T-helper 22 cell (primary cell): ENCODE data around the gene NPNT.

ENCODE experiments used
- DNase-seq: peaks from one replicate; pipeline ENCODE4 v3.0.0-alpha.2; 2020; ENCODE audit warnings: low read depth

Gene NPNT

DNA sequence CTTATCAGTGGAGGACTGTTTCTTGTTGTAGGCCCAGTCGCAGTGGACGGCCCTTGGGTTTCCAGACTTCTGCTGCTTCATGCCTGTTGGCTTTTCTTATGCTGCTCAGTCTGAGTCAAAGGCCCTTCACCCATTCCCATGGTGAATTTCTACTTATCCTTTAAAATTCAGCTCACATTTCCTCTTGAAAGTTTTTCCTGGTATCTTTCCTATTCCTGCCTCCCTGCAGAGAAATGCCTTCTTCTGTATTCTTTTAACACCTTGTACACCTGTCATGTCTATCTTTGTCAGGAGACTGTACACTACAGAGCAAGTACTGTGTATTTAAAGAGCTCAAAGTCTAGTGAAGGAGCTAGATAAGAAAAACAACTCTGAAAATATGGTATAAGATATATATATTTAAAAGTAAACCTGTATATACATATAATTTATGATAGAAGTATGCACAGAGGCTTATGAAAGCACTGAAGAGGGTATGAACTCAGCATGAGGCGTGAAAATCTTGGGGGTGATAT is 22.0 kb downstream of the NPNT start:
- DNase-seq: no peak

DNA sequence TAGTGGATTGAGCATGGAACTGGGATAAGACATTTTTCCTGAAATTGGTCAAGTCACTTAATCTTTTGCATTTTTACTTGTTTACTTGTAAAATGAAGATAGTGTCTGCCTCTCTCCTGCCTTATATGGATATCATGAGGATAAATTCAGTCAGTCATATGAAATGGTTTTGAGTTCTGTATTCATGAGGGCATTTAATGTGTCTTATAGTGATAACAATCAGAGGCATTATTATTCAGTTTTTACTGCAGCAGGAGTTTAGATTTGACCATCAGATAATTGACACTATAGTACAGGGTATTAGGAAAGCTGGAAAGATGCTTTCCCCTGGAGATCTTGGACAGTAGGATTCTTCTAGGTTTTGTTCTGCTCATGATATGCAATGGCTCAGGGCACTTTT is 26.0 kb downstream of the NPNT start:
- no peak for DNase-seq

DNA sequence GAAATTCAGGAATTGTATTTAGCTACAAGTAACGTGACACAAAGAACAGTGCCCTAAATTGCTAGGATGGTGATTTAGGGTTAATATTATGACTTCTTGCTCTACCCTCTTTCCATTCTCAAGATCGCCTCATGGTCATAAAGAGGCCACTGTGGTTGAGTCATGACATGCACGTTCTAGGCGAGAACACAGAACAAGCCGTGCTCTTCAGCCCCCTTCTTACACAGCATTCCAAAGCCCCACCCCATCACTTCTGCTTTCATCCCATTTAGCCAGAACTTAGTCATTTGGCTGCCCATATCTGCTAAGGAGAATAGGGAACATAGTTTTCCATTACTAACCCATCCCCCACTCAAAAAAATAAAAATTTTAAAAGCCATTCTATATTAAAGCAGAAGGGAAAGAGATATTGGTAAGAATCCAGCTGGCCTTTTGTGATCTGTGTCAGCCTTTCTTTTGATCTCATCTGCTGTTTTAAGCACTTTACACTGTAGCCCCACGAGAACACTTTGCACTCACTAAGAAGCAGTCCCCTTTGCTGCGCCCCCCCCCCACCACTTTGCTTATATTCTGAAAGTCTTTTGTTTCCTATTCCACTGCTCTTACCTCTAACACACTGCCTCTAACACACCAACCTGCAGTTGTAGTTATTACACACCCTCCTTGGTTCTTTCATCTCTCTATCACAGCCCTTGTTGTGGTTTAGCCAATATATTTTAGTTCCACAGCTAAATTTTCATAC is 28.4 kb downstream of the NPNT start:
- no peak for DNase-seq

DNA sequence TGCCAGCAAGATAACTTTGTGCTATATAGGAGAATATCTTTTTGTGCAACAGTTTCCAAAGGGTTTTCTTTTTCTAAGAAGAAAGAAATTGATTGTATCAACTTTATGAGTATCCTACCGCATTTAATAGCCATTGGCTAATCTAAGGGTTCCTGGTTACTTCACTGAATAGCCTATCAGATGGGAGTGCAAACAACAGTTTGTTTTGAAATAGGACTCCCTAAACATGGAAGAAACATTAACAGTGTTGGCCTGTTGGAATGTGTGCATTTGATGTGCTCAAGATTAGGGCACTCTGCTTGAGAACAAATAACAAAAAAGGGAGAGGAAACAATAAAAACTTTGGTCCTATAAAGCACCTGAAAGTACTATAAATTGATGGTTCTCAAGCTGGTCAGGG is 29.1 kb downstream of the NPNT start:
- DNase-seq: no peak

DNA sequence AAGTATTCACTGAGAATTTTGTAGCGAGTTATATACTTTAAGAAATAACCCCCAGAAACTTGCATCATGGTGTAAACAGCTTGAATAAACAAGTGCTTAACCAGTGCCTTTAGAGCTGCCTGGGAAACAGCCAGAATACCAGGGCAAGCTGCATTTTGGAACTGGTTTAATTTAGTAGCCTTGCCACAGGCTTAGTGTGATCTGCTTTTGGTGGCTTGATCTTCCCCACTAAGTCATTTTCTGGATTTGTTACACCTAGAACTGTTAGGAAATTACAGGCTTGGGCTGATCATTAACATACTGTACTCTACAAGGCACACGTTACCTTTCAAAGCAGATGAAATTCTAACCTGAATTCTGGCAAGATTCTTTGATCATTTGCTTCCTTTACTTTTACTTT is 35.4 kb downstream of the NPNT start:
- no peak for DNase-seq

DNA sequence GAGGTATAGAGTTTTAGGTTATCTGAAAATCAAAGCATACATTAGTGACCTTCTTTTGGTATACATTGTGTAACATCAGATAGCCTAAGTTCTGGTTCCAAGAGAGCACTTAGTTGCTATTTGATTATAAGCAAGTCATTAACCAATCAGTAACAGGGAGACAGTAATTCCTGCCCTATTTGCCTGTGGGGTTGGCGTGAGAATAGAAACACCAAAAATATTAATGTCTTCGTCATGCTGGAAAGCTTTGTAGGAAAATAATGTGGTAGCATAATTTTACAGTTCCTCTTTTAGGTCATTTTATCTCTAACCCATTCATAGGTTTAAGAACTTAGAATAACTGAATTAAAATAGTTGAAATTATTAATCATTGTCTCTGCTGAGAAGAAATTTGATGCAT is 37.8 kb downstream of the NPNT start:
- DNase-seq: no peak

DNA sequence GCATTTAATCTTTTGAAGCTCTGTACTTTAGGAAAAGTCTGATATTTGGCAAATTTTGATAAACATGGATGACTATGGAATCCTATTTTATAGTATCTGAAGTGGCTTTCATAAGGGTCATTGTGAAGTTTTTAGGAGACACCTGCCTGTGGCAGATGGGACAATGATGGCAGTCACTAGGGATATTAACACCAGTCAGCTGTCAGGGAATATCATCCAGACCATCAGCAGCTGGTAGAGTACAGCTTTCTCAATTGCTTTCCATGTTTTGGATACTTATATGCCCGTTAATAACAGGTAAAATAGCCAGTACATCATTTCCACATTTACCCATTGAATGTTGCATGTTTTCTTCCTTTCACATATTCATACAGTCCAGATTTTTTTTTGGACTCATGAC is 39.1 kb downstream of the NPNT start:
- no peak for DNase-seq

DNA sequence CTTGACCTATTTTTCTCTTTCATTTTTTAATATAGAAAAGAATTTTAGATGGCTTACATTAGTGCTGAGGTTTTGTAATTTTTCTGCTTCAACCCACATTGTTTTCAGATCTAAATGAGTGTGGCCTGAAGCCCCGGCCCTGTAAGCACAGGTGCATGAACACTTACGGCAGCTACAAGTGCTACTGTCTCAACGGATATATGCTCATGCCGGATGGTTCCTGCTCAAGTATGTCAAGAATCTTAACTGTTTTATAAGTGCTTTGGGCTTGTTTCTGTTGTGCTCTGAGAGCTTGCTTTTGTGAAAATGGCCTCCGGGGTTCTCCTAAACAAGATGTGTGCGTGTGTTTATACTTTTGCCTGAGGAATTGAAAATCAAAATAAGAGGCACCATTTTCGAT is 41.6 kb downstream of the NPNT start:
- no peak for DNase-seq

DNA sequence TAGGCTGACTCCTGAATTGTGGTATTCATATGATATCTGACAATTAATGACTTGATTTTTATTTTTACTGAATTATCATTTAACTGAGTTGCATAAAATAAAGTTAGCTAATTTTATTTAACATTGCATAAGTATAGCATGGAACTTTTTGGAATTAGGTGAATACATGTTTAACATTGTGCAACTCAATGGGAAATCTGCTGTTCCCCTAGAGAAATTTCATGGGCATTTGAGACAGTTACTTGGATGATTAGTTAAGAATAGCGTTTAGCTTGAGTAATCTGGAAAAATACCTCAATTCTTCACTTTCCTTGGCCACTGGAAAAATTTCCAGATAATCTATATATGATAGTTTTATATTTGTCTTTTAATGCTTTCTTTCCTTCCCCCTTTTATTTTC is 42.5 kb downstream of the NPNT start:
- DNase-seq: no peak

DNA sequence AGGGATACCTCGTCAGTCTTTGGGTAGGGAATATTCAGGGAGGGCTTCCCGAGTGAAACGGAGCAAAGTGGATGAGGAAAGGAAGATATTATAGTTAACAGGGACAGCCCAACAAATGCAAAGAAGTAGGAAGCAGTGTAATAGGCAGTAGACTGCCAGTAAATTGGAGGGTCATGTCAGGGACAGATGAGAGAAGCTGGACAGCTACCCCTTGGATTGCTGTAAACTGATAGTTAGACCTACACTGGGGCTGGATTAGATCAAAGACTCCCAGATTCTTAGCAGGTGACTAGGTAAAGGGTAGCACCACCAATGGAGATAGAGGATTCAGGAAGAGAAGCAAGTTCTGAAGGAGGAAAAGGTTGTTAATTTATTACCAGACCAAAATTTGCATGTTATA is 48.0 kb downstream of the NPNT start:
- DNase-seq: no peak

DNA sequence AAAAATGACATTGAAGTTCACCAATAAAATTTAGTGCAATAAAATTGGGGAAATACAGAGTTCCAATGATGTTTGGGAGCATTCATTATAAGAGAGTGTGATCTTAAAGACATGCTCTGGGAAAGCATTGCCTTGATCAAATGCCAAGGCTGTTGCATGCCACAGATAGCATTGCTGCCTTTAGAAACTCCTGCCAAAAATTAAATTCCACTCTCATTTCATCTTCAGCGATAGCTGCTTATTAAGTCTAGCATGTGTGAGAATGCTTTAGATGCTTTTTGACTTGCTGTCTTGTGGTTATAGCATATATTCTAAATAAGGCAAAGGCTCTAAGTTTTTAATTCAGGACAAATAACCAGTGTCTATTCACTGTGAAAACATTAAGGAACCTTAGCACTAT is 49.3 kb downstream of the NPNT start:
- DNase-seq: no peak

DNA sequence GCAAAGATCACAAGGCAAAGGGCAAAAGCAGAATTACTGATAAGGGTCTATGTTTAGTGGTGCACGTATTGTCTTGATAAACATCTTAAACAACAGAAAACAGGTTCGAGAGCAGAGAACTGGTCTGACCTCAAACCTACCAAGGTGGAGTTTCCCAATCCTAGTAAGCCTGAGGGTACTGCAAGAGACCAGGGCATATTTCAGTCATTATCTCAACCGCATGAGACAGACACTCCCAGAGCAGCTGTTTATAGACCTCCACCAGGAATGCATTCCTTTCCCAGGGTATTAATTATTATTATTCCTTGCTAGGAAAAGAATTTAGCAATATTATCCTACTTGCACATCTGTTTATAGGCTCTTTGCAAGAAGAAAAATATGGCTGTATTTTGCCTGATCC is 51.5 kb downstream of the NPNT start:
- DNase-seq: no peak

DNA sequence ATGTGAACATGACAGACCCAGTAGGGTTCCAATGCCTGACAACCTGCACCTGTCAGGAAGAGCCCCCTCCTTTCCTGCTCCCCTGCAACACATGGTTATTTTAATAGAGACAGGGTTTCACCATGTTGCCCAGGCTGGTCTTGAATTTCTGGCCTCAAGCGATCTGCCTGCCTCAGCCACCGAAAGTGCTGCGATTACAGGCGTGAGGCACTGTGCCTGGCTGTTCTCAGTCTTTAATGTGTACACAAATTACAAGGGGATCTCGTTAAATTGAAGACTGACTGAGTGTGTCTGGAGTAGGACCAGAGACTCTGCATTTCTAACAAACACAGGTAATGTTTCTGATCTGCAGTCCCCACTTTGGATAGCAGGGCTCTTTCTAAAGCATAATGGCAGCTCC is 55.4 kb downstream of the NPNT start:
- DNase-seq: no peak

DNA sequence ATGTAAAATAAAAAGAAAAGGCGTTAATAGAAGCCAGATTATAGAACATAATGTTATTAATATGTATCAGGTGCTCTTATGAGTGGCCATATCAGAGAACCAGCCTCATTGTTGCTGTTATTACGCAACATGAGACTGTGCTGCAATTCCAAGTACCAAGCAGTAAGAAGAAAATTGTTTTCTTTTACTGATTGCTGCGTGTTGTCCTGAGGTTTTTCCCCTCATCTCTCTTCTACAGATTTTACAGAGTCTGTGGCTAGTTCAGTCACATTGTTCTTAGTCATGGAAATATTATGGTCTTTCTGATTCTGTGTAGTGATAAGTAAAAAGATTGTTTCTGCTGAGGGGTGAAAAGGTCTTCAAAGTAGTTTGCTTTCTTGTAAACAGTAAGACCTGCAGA is 55.9 kb downstream of the NPNT start:
- DNase-seq: no peak

DNA sequence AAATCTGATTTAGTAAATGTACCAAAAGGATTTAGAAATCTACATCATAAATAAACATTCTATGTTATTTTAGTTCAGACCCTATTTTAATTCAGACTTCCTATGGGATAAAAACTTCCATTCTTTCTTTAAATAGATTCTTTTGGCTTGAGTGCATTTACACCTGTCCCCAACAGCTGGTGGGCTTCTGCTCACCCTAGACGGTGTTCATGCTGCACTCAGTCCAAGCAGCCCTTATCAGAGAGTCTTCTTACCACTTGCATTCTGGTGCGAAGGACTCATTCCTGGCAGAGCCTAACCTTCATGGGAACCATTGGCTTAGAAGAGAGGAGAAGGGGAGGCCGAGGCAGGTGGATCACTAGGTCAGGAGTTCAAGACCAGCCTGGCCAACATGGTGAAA is 57.3 kb downstream of the NPNT start:
- no peak for DNase-seq

DNA sequence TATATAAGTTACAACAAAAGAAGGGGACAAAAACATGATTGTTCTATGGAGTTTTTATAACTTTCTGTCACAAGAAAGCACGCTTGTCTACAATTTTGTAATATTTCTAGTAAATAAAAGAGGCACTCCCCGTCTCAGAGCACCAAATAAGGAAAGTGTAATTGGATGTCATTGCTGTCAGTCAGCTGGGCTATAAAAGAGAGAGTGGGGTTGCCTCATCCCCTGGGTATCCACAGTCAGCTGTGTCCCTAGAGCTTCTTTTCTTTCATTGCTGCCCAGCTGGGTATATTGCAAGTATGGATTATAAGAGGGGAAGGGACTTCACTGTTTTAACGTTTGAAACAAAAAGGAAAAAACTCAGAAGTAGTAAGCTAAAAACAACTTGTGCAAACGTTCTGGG is 61.3 kb downstream of the NPNT start:
- no peak for DNase-seq

DNA sequence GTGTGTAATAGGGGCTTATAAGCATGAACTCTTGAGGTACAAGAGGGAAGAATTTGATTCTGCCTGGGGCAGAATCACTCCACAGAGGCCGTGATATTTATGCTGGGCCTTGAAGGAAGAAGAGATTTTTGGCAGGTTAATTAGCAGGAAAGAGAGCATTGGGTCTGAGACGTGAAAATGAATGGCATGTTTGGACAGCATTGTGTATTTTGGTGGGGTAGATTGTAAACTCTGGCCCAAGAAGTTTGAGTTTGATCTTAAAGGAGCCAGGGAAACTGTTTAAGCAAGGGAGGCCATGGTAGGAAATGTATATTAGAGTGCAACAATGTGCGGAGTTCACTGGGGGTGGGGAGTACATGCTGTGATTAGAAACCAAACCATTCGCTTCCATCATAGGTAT is 62.4 kb downstream of the NPNT start:
- DNase-seq: no peak

DNA sequence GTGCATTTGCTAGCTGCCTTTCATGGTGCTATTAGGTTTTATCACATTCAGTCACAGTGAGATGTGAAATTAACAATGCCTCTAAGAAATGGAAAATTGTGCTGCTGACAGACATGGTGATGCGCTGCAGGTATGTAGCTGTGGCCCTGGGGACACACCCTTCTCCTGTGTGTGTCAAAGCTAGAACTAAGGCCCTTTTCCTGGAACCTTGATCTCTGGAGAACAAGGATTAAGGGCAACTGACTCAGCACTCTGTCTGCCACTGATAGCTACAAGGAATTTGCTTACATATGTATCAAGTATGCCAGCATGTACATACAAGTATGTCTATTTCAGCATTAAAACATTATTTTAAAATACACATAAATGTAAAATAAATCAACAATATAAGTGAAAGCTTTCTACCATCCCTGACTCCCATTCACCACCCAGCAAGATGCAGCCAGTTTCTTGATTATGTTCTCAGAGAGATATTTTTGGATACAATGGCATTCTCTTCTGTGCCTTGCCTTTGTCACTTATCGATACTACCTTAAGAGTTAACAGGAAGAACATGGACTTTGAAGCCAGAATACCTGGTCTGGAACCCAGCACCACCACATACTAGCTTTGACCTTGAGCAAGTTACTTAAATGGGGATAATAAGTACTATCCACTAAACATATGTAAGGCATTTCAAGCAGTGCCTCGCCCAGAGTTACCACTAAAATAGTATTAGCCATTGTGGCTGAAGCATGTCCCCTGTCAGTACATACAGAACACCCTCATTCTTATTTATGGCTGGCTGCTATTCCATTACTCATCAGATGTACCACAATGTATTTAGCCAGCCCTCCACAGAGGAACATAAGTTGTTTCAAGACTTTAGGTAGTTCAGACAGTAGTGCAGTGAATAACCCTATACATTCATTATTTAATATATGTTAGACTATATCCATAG is 68.5 kb downstream of the NPNT start:
- DNase-seq: no peak

DNA sequence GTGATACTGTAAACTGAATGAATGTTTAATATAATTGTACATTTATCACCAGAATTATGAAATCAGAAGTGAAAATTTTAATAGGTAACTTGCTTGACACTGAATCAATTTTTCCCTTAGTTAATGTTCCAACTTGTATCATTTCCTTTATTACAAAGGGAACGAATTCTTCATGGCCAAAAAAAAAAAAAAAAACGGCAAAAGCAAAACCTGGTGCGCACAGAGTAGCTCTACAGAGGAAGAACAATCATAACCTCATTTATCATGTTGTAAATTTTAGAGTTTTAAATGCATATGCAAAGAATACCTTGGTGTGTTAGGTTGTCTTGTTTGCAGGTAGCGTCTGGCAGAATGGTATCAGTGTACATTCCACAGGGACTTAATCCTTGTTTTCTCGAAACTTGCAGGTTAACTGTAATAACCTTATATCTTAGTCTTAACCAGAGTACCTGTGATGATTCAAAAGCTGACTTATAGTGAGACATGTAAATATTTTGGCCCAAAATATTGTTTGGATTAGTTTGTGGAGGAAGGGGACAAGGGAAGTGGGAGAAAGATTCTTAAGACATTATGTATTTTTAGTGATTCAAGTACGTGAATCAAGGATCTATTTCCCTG is 70.0 kb downstream of the NPNT start:
- no peak for DNase-seq

DNA sequence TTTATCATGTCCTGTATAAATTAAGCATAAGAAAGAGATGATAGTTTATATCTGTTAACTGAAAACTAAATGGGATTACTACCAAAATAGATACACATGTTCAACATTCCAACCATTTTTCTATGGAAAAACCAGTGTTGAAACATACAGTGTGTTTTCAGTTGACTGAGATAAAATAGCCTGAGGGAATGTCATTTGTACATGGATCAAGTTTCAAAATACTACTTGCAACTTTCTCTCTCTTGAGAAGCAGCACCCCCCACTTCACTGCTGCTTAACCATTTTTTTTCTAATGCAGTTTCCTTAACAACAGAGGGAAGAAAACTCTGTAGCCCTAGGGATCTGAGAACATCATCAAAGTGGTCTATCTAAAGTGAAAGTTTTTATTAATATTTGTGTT is 70.8 kb downstream of the NPNT start:
- DNase-seq: no peak

DNA sequence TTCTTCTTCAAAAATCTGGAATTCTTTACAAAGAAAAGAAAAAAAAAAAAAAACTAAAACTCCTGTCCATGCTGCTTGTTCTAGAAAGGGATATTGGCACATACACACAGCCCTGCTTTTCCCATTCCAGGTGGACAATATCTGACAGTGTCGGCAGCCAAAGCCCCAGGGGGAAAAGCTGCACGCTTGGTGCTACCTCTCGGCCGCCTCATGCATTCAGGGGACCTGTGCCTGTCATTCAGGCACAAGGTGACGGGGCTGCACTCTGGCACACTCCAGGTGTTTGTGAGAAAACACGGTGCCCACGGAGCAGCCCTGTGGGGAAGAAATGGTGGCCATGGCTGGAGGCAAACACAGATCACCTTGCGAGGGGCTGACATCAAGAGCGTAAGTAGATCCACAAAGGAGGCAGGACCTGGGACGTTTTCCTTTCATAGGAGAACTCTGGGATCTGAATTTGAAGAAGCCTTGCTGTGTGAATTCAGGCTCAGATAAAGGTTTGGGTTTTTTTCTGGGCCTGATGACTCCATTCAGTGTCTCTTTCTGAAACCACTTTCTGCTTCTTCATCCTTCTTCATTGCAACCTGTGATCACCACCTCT is 71.9 kb downstream of the NPNT start:
- DNase-seq: no peak

DNA sequence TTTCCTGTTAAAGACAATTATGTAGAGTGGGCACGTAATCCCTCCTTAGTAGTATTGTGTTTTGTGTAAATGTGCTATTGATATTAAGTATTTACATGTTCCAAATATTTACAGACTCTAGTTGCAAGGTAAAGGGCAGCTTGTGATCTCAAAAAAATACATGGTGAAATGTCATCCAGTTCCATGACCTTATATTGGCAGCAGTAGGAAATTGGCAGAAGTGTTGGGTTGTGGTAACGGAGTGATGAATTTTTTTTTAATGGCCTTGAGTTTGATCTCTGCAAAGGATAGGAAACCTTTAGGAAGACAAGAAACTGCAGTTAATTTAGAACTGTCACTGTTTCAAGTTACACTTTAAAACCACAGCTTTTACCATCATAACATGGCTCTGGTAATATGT is 74.3 kb downstream of the NPNT start:
- DNase-seq: no peak

DNA sequence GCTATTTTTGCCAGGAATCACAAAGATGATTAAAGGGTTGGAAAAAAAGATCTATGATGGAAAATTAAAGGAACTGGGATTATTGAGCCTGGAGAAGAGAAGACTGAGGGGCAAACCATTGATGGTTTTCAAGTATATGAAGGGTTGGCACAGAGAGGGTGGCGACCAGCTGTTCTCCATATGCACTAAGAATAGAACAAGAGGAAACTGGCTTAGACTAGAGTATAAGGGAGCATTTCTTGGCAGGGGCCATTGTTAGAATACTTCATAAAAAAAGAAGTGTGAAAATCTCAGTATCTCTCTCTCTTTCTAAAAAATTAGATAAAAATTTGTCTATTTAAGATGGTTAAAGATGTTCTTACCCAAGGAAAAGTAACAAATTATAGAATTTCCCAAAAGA is 75.1 kb downstream of the NPNT start:
- DNase-seq: no peak
